Testis (tissue), 2 donors: Measurements from ENCODE around the gene CCKAR.

Experiments
- CTCF ChIP-seq, 3 experiments: fragments of 450-650 bp in 2 of 3; fragments of 200-600 bp in 1 of 3; sonication (generic) in 1 of 3; IDR thresholded peaks; one replicate each; pipeline ENCODE4 v1.5.1; 2016 to 2019; ENCODE audit warnings: antibody characterized with exemption in 3 of 3, mild to moderate bottlenecking in 2 of 3, moderate library complexity in 1 of 3
- POLR2A ChIP-seq: fragments of 450-650 bp; IDR thresholded peaks from one replicate; pipeline ENCODE4 v1.6.1; 2017; ENCODE audit warnings: antibody characterized with exemption, mild to moderate bottlenecking, moderate library complexity

- TF ChIP-seq CTCF (IDR thresholded peaks at IDR 0.05) (no peak), POLR2A (no peak)
Observed at GRCh38 chr4:26459756-26460530, 30.3 kb downstream of the CCKAR start.
